WTC11 (cell line): ENCODE results near the gene MPIG6B. TPM values are rescaled to one million over a fixed set of nuclear protein-coding genes. Genes with fewer than 3 reads are reported as not detected.

Experiments
- ATAC-seq: fragments of 200-7000 bp; cut with Tn5 transposase; 2 replicates; pipeline ENCODE4 v1.10.0; 2021; ENCODE audit warnings: mild to moderate bottlenecking, moderate library complexity
- CTCF ChIA-PET: fragments of 300-600 bp; sonication (Branson Sonifier 250); formaldehyde crosslinking; loops from one replicate; lab custom pipeline; 2021; ENCODE audit warnings: antibody characterized with exemption; lab: Charles Lee
- POLR2A ChIA-PET: fragments of 350-600 bp; sonication (Branson Sonifier 250); formaldehyde crosslinking; loops from one replicate; lab custom pipeline; 2021; ENCODE audit warnings: antibody characterized with exemption; lab: Charles Lee
- DNase-seq: peaks from one replicate; pipeline ENCODE4 v3.0.0; 2021; ENCODE audit warnings: low spot score
- H3K27ac Mint-ChIP-seq: 2 replicates; pipeline ENCODE4 v1.8.0; 2021; ENCODE audit warnings: mixed read lengths
- H3K27me3 Mint-ChIP-seq: 2 replicates; pipeline ENCODE4 v1.8.0; 2021; ENCODE audit warnings: low read depth, mild to moderate bottlenecking, moderate library complexity, mixed read lengths
- H3K36me3 Mint-ChIP-seq: 2 replicates; pipeline ENCODE4 v1.8.0; 2021; ENCODE audit warnings: mixed read lengths
- H3K4me1 Mint-ChIP-seq: 2 replicates; pipeline ENCODE4 v1.8.0; 2022; ENCODE audit warnings: mixed read lengths
- H3K4me3 Mint-ChIP-seq: 2 replicates; pipeline ENCODE4 v1.8.0; 2021; ENCODE audit warnings: mild to moderate bottlenecking, moderate library complexity, mixed read lengths
- H3K9me3 Mint-ChIP-seq: 2 replicates; pipeline ENCODE4 v1.8.0; 2021; ENCODE audit warnings: mixed read lengths
- CBFB ChIP-seq: sonication (generic); formaldehyde crosslinking; IDR thresholded peaks from 2 replicates; pipeline ENCODE4 v1.8.1; 2022; ENCODE audit warnings: mild to moderate bottlenecking, low read depth, missing genetic modification reagents
- E2F1 ChIP-seq: sonication (generic); formaldehyde crosslinking; IDR thresholded peaks from 2 replicates; pipeline ENCODE4 v1.8.0; 2022; ENCODE audit warnings: mild to moderate bottlenecking, missing genetic modification reagents
- E2F5 ChIP-seq: sonication (generic); formaldehyde crosslinking; IDR thresholded peaks from 2 replicates; pipeline ENCODE4 v1.8.1; 2022; ENCODE audit warnings: mild to moderate bottlenecking, moderate library complexity, missing genetic modification reagents
- ELF4 ChIP-seq: sonication (generic); formaldehyde crosslinking; IDR thresholded peaks from 2 replicates; pipeline ENCODE4 v1.8.1; 2022; ENCODE audit warnings: low read depth, mild to moderate bottlenecking, moderate library complexity, missing genetic modification reagents
- EMX1 ChIP-seq: fragments of 250-450 bp; sonication (Bioruptor Pico); IDR thresholded peaks from 2 replicates; pipeline ENCODE4 v1.8.0; 2021; ENCODE audit warnings: mild to moderate bottlenecking
- ERG ChIP-seq: fragments of 250-450 bp; sonication (Bioruptor Pico); IDR thresholded peaks from 2 replicates; pipeline ENCODE4 v1.8.0; 2021; ENCODE audit warnings: mild to moderate bottlenecking
- ESRRA ChIP-seq: sonication (generic); formaldehyde crosslinking; IDR thresholded peaks from 2 replicates; pipeline ENCODE4 v1.8.1; 2022; ENCODE audit warnings: mild to moderate bottlenecking, missing genetic modification reagents, borderline replicate concordance
- FOXP4 ChIP-seq: sonication (generic); formaldehyde crosslinking; IDR thresholded peaks from 2 replicates; pipeline ENCODE4 v1.8.0; 2022; ENCODE audit warnings: mild to moderate bottlenecking, missing genetic modification reagents
- HMGXB4 ChIP-seq: sonication (generic); formaldehyde crosslinking; IDR thresholded peaks from 2 replicates; pipeline ENCODE4 v1.8.1; 2023; ENCODE audit warnings: mild to moderate bottlenecking, moderate library complexity, missing genetic modification reagents
- MAX ChIP-seq: sonication (generic); formaldehyde crosslinking; IDR thresholded peaks from 2 replicates; pipeline ENCODE4 v1.8.0; 2022; ENCODE audit warnings: mild to moderate bottlenecking, missing genetic modification reagents
- NFE2L1 ChIP-seq: sonication (generic); formaldehyde crosslinking; IDR thresholded peaks from 2 replicates; pipeline ENCODE4 v1.8.1; 2023; ENCODE audit warnings: missing genetic modification reagents
- NR1H2 ChIP-seq: sonication (generic); formaldehyde crosslinking; IDR thresholded peaks from 2 replicates; pipeline ENCODE4 v1.9.0; 2021; ENCODE audit warnings: mild to moderate bottlenecking, moderate library complexity, missing genetic modification reagents
- OVOL2 ChIP-seq: fragments of 250-450 bp; sonication (Bioruptor Pico); IDR thresholded peaks from 2 replicates; pipeline ENCODE4 v1.9.0; 2021; ENCODE audit warnings: mild to moderate bottlenecking, borderline replicate concordance
- PRRX2 ChIP-seq: fragments of 250-450 bp; sonication (Bioruptor Pico); IDR thresholded peaks from 2 replicates; pipeline ENCODE4 v1.8.0; 2021; ENCODE audit warnings: mild to moderate bottlenecking
- RELA ChIP-seq: sonication (generic); formaldehyde crosslinking; IDR thresholded peaks from 2 replicates; pipeline ENCODE4 v1.8.1; 2022; ENCODE audit warnings: missing genetic modification reagents, mild to moderate bottlenecking, borderline replicate concordance
- TEAD1 ChIP-seq: sonication (generic); formaldehyde crosslinking; IDR thresholded peaks from 2 replicates; pipeline ENCODE4 v1.8.0; 2022; ENCODE audit warnings: mild to moderate bottlenecking, missing genetic modification reagents
- TEAD4 ChIP-seq: sonication (generic); formaldehyde crosslinking; IDR thresholded peaks from 2 replicates; pipeline ENCODE4 v1.8.0; 2022; ENCODE audit warnings: mild to moderate bottlenecking, missing genetic modification reagents
- TP53 ChIP-seq: sonication (generic); formaldehyde crosslinking; IDR thresholded peaks from 2 replicates; pipeline ENCODE4 v1.8.1; 2023; ENCODE audit warnings: mild to moderate bottlenecking, missing genetic modification reagents
- ZNF317 ChIP-seq: sonication (generic); formaldehyde crosslinking; IDR thresholded peaks from 2 replicates; pipeline ENCODE4 v1.8.1; 2023; ENCODE audit warnings: low read depth, mild to moderate bottlenecking, moderate library complexity, missing genetic modification reagents, borderline replicate concordance
- ZSCAN18 ChIP-seq: fragments of 250-450 bp; sonication (Bioruptor Pico); IDR thresholded peaks from 2 replicates; pipeline ENCODE4 v2.1.2; 2022; ENCODE audit warnings: mild to moderate bottlenecking, moderate library complexity
- total RNA-seq: library from RNA; stranded (reverse); gene quantifications from 3 replicates; pipeline ENCODE4 v1.2.3, GENCODE V29; 2021

Gene MPIG6B
- total RNA-seq, 1 experiment from 2014 or later: 0.09 TPM

GRCh38 chr6:31742894-31743293 lies 19.7 kb downstream of the MPIG6B start:
- no peak overlapping the region for H3K27ac Mint-ChIP-seq
- TF ChIP-seq ERG (CRISPR knock-in tag): no peak
- TF ChIP-seq HMGXB4 (CRISPR knock-in tag): no peak
- TF ChIP-seq FOXP4 (CRISPR knock-in tag): no peak
- TF ChIP-seq MAX: no peak
- TF ChIP-seq OVOL2 (CRISPR knock-in tag): no peak
- TF ChIP-seq CBFB (CRISPR knock-in tag): no peak
- no peak for TF ChIP-seq ZNF317 (CRISPR knock-in tag)
- no peak for TF ChIP-seq TEAD1 (CRISPR knock-in tag)
- TF ChIP-seq TEAD4: no peak
- TF ChIP-seq ESRRA (CRISPR knock-in tag): no peak
- TF ChIP-seq E2F1 (CRISPR knock-in tag): no peak
- TF ChIP-seq RELA (CRISPR knock-in tag): no peak
- no peak for TF ChIP-seq EMX1 (CRISPR knock-in tag)
- no peak for TF ChIP-seq NFE2L1 (CRISPR knock-in tag)
- TF ChIP-seq ELF4 (CRISPR knock-in tag): no peak
- TF ChIP-seq ZSCAN18: no peak
- no peak for TF ChIP-seq TP53 (CRISPR knock-in tag)
- TF ChIP-seq E2F5 (CRISPR knock-in tag): no peak
- TF ChIP-seq PRRX2: no peak
- TF ChIP-seq NR1H2: no peak
- TF ChIP-seq, all 79 proteins: peak for 0
- Mint-ChIP-seq H3K27me3 (no peaks in the 10 kb centered on the region; the same call in 1 of the 2 replicates), H3K36me3 (peaks cover 18% of the 10 kb centered on the region), H3K9me3 (no peaks in the 10 kb centered on the region), H3K4me3 (no peak overlapping the region), H3K4me1 (peaks cover 33% of the 10 kb centered on the region)
- POLR2A ChIA-PET: no interaction called here
- DNase-seq (no peak), ATAC-seq (no peak)
- CTCF ChIA-PET: interaction anchor here (3.6 kb wide), 1 partner anchor 49 kb away, joined by 14 read pairs; no protein-coding TSS in a partner anchor
